Fibroblast of pulmonary artery (primary cell): ENCODE results near the gene RTCA.
A peak's percentile ranks its signal among the peaks of the same experiment; 100 is the strongest.
"Not testable (repeated sequence)": the region's sequence is repeated elsewhere in the genome, so short reads cannot be mapped to it uniquely, and the experiment has no call there.

ENCODE experiments used
- DNase-seq: peaks from one replicate; pipeline ENCODE4 v3.0.0-alpha.2; 2010; ENCODE audit warnings: low read depth
- H3K4me3 ChIP-seq: replicated peaks from 2 replicates; pipeline ENCODE4 v1.5.1; 2011; ENCODE audit warnings: low read depth, mild to moderate bottlenecking, control low read depth, low read length, moderate library complexity
- CTCF ChIP-seq: IDR thresholded peaks from 2 replicates; pipeline ENCODE4 v1.5.1; 2011; ENCODE audit warnings: mild to moderate bottlenecking, control low read depth, low read length, inconsistent platforms; ENCODE audit errors: missing control alignments

The RTCA gene

GRCh38 chr1:100246738-100247137, 19.3 kb upstream of the RTCA start:
- DNase-seq, result no peak
- no peak for TF ChIP-seq CTCF
- no peak overlapping the region for H3K4me3 ChIP-seq

GRCh38 chr1:100249155-100249536, 16.9 kb upstream of the RTCA start:
- no peak for TF ChIP-seq CTCF
- H3K4me3 ChIP-seq, result peak overlapping the region; percentile 73
- DNase-seq, result no peak

DNA sequence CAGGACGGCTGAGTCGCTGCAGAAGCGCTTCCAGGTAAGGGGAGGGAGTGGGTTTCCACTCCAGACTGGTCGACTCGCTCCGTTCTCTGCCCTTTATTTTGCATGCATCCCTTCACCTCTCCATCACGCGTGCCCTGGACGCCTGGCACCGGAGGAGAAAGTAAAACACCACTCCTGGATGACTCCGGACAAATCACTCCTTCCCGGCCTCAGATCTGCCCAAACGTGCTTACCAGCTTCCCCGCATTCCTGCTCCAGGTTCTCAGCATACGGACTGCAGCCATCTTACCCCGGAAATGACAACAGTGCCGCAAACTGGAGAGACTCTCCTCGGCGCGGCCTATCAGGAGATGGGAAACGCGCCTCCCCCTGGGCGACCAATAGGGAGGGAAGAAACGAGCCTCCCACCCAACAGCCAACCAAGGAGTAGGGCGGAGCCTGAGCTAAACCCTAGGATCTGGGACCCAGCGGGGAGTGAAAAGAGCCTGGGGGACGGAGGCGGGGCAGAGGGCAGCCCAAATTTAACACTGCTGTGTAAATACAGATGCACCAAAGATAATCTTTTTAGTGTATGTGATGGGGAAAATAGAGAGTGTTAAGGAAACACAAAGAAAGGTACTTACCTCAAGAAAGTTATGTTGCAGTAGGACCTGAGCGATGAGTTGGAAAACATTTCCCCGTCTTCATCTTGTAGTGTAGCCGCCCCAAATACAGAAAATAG, 16.3 kb upstream of the RTCA start, which contains the start of gene DBT:
DBT (minus strand) TSS at position 298 of the 721 bp plus-strand sequence; CDS start at position 284, 14 bp downstream.
- H3K4me3 ChIP-seq, result peak within 1 kb of the TSS; percentile 73
- no peak for TF ChIP-seq CTCF
- DNase-seq, result peak; percentile 95

DNA sequence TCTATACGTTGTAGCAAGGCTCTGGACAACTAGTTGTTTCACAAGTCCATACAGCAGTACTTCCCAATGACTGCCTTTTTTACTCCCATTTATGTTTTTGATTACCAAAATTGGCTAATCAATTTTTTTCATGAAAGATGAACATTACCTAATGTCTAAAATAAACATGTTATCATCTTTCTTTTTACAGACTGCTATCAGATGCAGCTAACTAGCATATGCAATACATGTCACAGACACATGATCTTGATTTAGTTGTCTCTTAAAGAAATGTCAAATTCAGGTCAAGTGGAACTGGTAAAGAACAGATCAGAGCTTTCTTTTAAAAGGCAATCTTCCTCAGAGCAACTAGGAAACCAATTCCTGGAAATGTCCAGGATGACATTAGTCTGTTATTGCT, 15.8 kb upstream of the RTCA start:
- H3K4me3 ChIP-seq, result peak overlapping the region; percentile 73
- TF ChIP-seq CTCF, result no peak
- no peak for DNase-seq

DNA sequence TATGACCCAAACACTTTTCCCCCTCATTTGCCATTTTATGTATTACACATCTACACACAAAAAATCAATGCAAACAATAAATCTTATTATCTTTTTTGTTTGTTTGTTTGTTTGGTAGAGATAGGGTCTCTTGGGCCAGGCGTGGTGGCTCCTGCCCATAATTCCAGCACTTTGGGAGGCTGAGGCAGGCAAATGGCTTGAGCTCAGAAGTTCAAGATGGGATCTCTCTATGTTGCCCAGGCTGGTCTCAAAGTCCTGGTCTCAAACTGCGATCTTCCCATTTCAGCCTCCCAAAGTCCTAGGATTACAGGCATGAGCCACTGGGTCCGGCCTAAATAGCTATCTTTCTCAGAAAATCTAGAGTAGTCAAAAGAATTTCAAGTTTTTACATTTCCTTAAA, 15.2 kb upstream of the RTCA start:
- H3K4me3 ChIP-seq, result no peak overlapping the region
- TF ChIP-seq CTCF, result no peak
- no peak for DNase-seq

DNA sequence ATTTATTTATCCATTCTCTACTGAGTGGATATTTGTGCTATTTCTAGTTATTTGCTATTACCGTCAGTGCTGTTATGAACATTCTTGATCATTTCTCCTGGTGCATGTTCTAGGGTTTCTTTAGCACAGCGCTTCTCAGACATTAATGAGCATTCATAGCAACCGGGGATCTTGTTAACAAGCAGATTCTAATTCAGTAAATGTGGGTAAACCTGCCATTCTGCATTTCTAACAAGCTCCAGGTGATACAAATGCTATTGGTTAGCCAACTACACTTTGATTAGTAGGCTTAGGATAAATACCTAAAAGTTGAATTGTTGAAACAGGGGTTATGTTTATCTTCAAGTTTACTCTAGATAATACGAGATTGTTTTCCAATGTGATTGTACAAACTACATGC, 13.1 kb upstream of the RTCA start:
- H3K4me3 ChIP-seq, result no peak overlapping the region
- TF ChIP-seq CTCF, result no peak
- no peak for DNase-seq

DNA sequence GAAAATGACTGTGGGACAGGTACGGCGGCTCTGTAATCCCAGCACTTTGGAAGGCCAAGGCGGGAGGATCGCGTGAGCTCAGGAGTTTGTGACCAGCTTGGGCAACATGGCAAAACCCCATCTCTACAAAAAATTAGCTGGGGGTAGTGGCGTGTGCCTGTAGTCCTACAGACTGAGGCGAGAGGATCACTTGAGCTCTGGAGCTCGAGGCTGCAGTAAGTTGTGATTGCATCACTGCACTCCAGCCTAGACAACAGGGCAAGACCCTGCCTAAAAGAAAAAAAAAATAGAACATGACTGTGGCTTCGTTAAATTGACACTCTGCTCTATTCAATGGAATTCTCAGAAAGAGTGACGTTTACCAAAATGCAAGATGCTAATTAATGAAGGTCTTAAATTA, 12.5 kb upstream of the RTCA start:
- TF ChIP-seq CTCF, result no peak

DNA sequence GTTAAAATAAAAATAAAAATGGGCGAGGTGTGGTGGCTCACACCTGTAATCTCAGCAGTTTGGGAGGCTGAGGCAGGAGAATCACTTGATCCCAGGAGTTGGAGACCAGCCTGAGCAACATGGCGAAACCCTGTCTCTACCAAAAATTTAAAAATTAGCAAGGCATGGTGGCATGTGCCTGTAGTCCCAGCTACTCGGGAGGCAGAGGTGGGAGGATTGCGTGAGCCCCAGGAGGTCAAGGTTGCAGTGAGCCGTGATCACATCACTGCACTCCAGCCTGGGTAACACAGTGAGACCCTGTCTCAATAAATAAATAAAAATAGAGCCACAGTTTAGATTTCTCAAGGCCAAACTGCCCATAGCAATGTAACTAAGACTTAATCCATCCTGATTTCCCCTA, 9.7 kb upstream of the RTCA start:
- not testable (repeated sequence) for DNase-seq, H3K4me3 ChIP-seq

More for the DNA sequence above, 12.5 kb upstream of the RTCA start:
- H3K4me3 ChIP-seq, result no peak overlapping the region
- no peak for DNase-seq

GRCh38 chr1:100258427-100258826, 7.6 kb upstream of the RTCA start:
- not testable (repeated sequence) for H3K4me3 ChIP-seq, DNase-seq
